B cell (primary cell): ENCODE data around the gene LRRC7. TPM values are rescaled to one million over a fixed set of nuclear protein-coding genes. Genes with fewer than 3 reads are reported as not detected.

Experiments used
- ATAC-seq: fragments of 200-7000 bp; cut with Tn5 transposase; one replicate; pipeline ENCODE4 v1.10.0; 2021; ENCODE audit warnings: low read depth, mild to moderate bottlenecking, moderate number of reproducible peaks, moderate library complexity
- CTCF ChIA-PET: fragments of 350-600 bp; sonication (Branson Sonifier 250); formaldehyde crosslinking; loops from one replicate; lab custom pipeline; 2021; ENCODE audit warnings: antibody characterized with exemption, inconsistent platforms; lab: Charles Lee
- POLR2A ChIA-PET: fragments of 350-600 bp; sonication (Branson Sonifier 250); formaldehyde crosslinking; loops from one replicate; lab custom pipeline; 2021; ENCODE audit warnings: antibody characterized with exemption; lab: Charles Lee
- DNase-seq: peaks from one replicate; pipeline ENCODE4 v3.0.0; 2013
- H2AFZ ChIP-seq: 2 replicates; pipeline ENCODE4 v1.6.1; 2012; ENCODE audit warnings: mild to moderate bottlenecking, low read depth, low read length; ENCODE audit not compliant: insufficient read depth, poor library complexity, severe bottlenecking
- H3K27ac ChIP-seq, 2 donors: 1 replicate in 1 of 2; 2 replicates in 1 of 2; pipeline ENCODE4 v1.5.1; 2012 to 2013; ENCODE audit warnings: low read length in 2 of 2, mild to moderate bottlenecking in 2 of 2, moderate library complexity in 1 of 2
- H3K27me3 ChIP-seq, 4 experiments: fragments of 200-600 bp in 1 of 4; sonication (generic) in 1 of 4; replicated peaks in 1 of 4; 1 replicate in 2 of 4; 2 replicates in 2 of 4; pipeline versions ENCODE4 v1.6.1 to v1.7.0; 2013 to 2016; ENCODE audit warnings: low read length in 3 of 4, mild to moderate bottlenecking in 2 of 4, mixed read lengths in 1 of 4, moderate library complexity in 1 of 4; ENCODE audit not compliant: insufficient read depth in 4 of 4, control insufficient read depth in 3 of 4; ENCODE audit errors: control extremely low read depth in 1 of 4
- H3K36me3 ChIP-seq, 2 experiments: replicated peaks in 1 of 2; 1 replicate in 1 of 2; 2 replicates in 1 of 2; pipeline versions ENCODE4 v1.6.1 to v1.7.1; 2013; ENCODE audit warnings: low read length in 1 of 2; ENCODE audit not compliant: insufficient read depth in 2 of 2, control insufficient read depth in 1 of 2; ENCODE audit errors: control extremely low read depth in 1 of 2, extremely low read depth in 1 of 2
- H3K4me1 ChIP-seq, 2 donors: fragments of 200-600 bp in 1 of 2; sonication (generic) in 1 of 2; 1 replicate in 1 of 2; 2 replicates in 1 of 2; pipeline versions ENCODE4 v1.5.1 to v1.6.1; 2013 to 2017; ENCODE audit warnings: low read length in 2 of 2; ENCODE audit not compliant: control insufficient read depth in 2 of 2, insufficient read depth in 2 of 2
- H3K4me2 ChIP-seq: replicated peaks from 2 replicates; pipeline ENCODE3; 2012; ENCODE audit warnings: mild to moderate bottlenecking, low read depth, low read length; ENCODE audit not compliant: poor library complexity, severe bottlenecking
- H3K4me3 ChIP-seq, 5 experiments: fragments of 200-600 bp in 1 of 5; sonication (generic) in 1 of 5; 1 replicate in 3 of 5; 2 replicates in 2 of 5; pipeline versions ENCODE4 v1.5.1 to v1.7.0; 2011 to 2016; ENCODE audit warnings: low read length in 4 of 5, mild to moderate bottlenecking in 4 of 5, low read depth in 2 of 5, control low read depth in 1 of 5, moderate library complexity in 1 of 5; ENCODE audit not compliant: insufficient read depth in 1 of 5; ENCODE audit errors: control extremely low read depth in 1 of 5, extremely low read depth in 1 of 5
- H3K79me2 ChIP-seq: fragments of 200-600 bp; sonication (generic); one replicate; pipeline ENCODE4 v1.6.0; 2016; ENCODE audit warnings: low read length; ENCODE audit not compliant: control insufficient read depth, insufficient read depth
- H3K9ac ChIP-seq: fragments of 200-600 bp; sonication (generic); 2 replicates; pipeline ENCODE4 v1.6.1; 2017; ENCODE audit warnings: mild to moderate bottlenecking, low read length, moderate library complexity
- H3K9me3 ChIP-seq, 3 donors: one replicate each; pipeline versions ENCODE4 v1.6.1 to v1.7.1; 2013; ENCODE audit warnings: low read length in 2 of 3; ENCODE audit not compliant: control insufficient read depth in 2 of 3, insufficient read depth in 1 of 3; ENCODE audit errors: control extremely low read depth in 1 of 3
- H4K20me1 ChIP-seq: 2 replicates; pipeline ENCODE4 v1.6.0; 2012; ENCODE audit warnings: mild to moderate bottlenecking, low read length; ENCODE audit not compliant: insufficient read depth, control insufficient read depth, poor library complexity, severe bottlenecking
- H3K27ac Mint-ChIP-seq: one replicate; pipeline ENCODE4 v1.8.0; 2021; ENCODE audit warnings: mixed read lengths
- H3K27me3 Mint-ChIP-seq: one replicate; pipeline ENCODE4 v1.8.0; 2021; ENCODE audit warnings: mixed read lengths
- H3K4me1 Mint-ChIP-seq: one replicate; pipeline ENCODE4 v1.8.0; 2021; ENCODE audit warnings: mixed read lengths
- H3K4me3 Mint-ChIP-seq: one replicate; pipeline ENCODE4 v1.8.0; 2021; ENCODE audit warnings: mixed read lengths
- H3K9me3 Mint-ChIP-seq: one replicate; pipeline ENCODE4 v1.8.0; 2022; ENCODE audit warnings: mixed read lengths; ENCODE audit not compliant: insufficient read depth
- EZH2 ChIP-seq: IDR thresholded peaks from 2 replicates; pipeline ENCODE4 v1.6.1; 2012; ENCODE audit warnings: borderline replicate concordance, low read depth, mild to moderate bottlenecking, moderate library complexity, low read length; ENCODE audit not compliant: insufficient read depth, poor library complexity, severe bottlenecking
- WGBS: methylation state at CpG from one replicate; pipeline ENCODE4 v1.1.5; 2013; ENCODE audit warnings: missing lambda C conversion rate; ENCODE audit not compliant: insufficient coverage; 5-methylcytosine and 5-hydroxymethylcytosine counted together
- intact Hi-C: fragments of 100-400 bp; cut with micrococcal nuclease; formaldehyde crosslinking; loops from one replicate; pipeline ENCODE4 v1.10.0; 2022
- polyA plus RNA-seq: library from polyadenylated mRNA; depleted of rRNA; stranded (reverse); fragments of >200 nt; gene quantifications from 2 replicates; pipeline ENCODE4 v1.2.3, GENCODE V29; 2012
- total RNA-seq, 2 donors: library from RNA; stranded (reverse); fragments of 120-200 nt in 1 of 2; gene quantifications; 1 replicate in 1 of 2; 2 replicates in 1 of 2; pipeline versions ENCODE4 v1.2.3 to v1.2.4, GENCODE V29; 2013 to 2022
- TF ChIP-seq, protein P1 (sequence below): fragments of 200-600 bp; IDR thresholded peaks from one replicate; pipeline ENCODE4 v1.8.0; 2022; ENCODE audit warnings: antibody characterized with exemption, mild to moderate bottlenecking

LRRC7 gene
- total and polyA plus RNA-seq, 2 donors (not counting 1 experiment from before 2014, with no cell fraction given): not detected

GRCh38 chr1:69914976-69915765 lies 347.4 kb downstream of the LRRC7 start:
- no peak for TF ChIP-seq EZH2
- TF ChIP-seq, protein P1, sequence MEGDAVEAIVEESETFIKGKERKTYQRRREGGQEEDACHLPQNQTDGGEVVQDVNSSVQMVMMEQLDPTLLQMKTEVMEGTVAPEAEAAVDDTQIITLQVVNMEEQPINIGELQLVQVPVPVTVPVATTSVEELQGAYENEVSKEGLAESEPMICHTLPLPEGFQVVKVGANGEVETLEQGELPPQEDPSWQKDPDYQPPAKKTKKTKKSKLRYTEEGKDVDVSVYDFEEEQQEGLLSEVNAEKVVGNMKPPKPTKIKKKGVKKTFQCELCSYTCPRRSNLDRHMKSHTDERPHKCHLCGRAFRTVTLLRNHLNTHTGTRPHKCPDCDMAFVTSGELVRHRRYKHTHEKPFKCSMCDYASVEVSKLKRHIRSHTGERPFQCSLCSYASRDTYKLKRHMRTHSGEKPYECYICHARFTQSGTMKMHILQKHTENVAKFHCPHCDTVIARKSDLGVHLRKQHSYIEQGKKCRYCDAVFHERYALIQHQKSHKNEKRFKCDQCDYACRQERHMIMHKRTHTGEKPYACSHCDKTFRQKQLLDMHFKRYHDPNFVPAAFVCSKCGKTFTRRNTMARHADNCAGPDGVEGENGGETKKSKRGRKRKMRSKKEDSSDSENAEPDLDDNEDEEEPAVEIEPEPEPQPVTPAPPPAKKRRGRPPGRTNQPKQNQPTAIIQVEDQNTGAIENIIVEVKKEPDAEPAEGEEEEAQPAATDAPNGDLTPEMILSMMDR: no peak
- Histone ChIP-seq H3K4me1 (no peaks in the 10 kb centered on the region), H3K9me3 (peaks cover 0 to 4% (median 0%) of the 10 kb centered on the region in 3 donors), H4K20me1 (no peaks in the 10 kb centered on the region), H3K27ac (no peak overlapping the region), H3K79me2 (no peaks in the 10 kb centered on the region), H3K9ac (no peak overlapping the region), H3K27me3 (no peaks in the 10 kb centered on the region), H3K4me3 (no peak overlapping the region), H3K4me2 (no peak overlapping the region), H2AFZ (no peak overlapping the region), H3K36me3 (no peaks in the 10 kb centered on the region)
- H3K27me3 Mint-ChIP-seq: no peaks in the 10 kb centered on the region
- ATAC-seq: no peak
- no peak overlapping the region for H3K27ac Mint-ChIP-seq
- DNase-seq: no peak
- POLR2A ChIA-PET: no interaction called here
- CTCF ChIA-PET: no interaction called here
- intact Hi-C loops: no loop called here
- no CpG with 5 or more reads among the region's 5 CpGs for WGBS
- H3K4me3 Mint-ChIP-seq: no peak overlapping the region
- no peaks in the 10 kb centered on the region for H3K9me3 Mint-ChIP-seq
- no peaks in the 10 kb centered on the region for H3K4me1 Mint-ChIP-seq

- Mint-ChIP-seq H3K27me3 (no peaks in the 10 kb centered on the region), H3K27ac (no peak overlapping the region), H3K4me3 (no peak overlapping the region), H3K4me1 (no peaks in the 10 kb centered on the region), H3K9me3 (peaks cover 3% of the 10 kb centered on the region)
- CTCF ChIA-PET: no interaction called here
- Histone ChIP-seq H3K9ac (no peak overlapping the region), H3K4me3 (no peak overlapping the region), H3K9me3 (peaks cover 0 to 4% (median 0%) of the 10 kb centered on the region in 3 donors), H3K79me2 (no peaks in the 10 kb centered on the region), H3K27ac (no peak overlapping the region), H3K4me2 (no peak overlapping the region), H3K4me1 (no peaks in the 10 kb centered on the region), H3K36me3 (no peaks in the 10 kb centered on the region), H2AFZ (no peak overlapping the region), H3K27me3 (no peaks in the 10 kb centered on the region), H4K20me1 (no peaks in the 10 kb centered on the region)
- ATAC-seq (no peak), DNase-seq (no peak)
- 98% methylated on average over 28 of the region's 36 CpGs for WGBS
- TF ChIP-seq EZH2: no peak
- TF ChIP-seq, protein P1: no peak
- POLR2A ChIA-PET: no interaction called here
- intact Hi-C loops: no loop called here
Observed at GRCh38 chr1:69919129-69919921, 351.6 kb downstream of the LRRC7 start.
